ENCODE measurements around the gene KRT13. TPM values are rescaled to one million over a fixed set of nuclear protein-coding genes. Genes with fewer than 3 reads are reported as not detected.

Gene KRT13
- total RNA-seq, 1 donor from 2014 or later = not detected

DNA sequence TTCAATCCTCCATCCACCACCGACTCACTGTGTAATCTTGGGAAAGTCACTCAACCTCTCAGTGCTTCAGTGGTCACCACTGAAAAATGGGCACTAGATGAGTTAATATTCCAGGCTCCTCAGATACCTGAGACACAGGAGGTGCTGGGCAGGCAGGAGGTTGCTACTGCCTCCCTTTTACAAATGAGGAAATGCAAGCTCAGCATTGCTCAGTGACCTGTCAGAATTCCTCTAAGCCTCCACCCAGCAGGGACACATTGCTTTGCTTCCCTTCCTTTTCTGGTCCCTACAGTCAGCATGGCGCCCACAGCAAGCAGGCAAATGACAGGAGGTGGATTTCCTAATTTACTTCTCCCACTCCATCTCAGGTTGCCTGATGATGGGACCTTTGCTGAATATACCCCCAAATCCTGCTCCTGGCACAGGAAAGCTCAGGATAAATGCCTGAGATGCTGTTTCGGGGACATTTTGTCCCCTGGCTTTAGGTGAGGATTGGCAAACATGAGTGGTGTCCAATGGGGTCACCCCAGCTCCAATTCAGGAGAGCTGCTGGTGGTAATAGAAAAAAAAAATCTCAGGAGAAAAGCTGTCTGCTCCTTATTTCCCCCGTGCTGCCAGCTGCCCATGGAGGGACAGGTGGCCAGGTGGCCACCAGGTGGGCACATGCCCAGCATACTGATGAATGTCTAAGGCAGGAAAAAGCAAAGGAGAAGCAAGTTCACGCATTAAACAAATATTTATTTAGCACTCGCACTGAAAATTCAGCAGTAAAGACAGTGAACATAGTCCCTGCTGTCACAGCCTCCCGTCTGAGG is 5.0 kb upstream of the KRT13 start:
- no peak for DNase-seq (ENCODE audit: low read depth, low spot score)
- TF ChIP-seq, protein P1, sequence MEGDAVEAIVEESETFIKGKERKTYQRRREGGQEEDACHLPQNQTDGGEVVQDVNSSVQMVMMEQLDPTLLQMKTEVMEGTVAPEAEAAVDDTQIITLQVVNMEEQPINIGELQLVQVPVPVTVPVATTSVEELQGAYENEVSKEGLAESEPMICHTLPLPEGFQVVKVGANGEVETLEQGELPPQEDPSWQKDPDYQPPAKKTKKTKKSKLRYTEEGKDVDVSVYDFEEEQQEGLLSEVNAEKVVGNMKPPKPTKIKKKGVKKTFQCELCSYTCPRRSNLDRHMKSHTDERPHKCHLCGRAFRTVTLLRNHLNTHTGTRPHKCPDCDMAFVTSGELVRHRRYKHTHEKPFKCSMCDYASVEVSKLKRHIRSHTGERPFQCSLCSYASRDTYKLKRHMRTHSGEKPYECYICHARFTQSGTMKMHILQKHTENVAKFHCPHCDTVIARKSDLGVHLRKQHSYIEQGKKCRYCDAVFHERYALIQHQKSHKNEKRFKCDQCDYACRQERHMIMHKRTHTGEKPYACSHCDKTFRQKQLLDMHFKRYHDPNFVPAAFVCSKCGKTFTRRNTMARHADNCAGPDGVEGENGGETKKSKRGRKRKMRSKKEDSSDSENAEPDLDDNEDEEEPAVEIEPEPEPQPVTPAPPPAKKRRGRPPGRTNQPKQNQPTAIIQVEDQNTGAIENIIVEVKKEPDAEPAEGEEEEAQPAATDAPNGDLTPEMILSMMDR (conservative IDR thresholded peaks at IDR 0.05) = no peak
- Mint-ChIP-seq H3K36me3 (ENCODE audit: low read depth) (no peaks in the 10 kb centered on the region), H3K4me3 (no peak overlapping the region), H3K9me3 (no peaks in the 10 kb centered on the region), H3K27me3 (ENCODE audit: low read depth) (no peaks in the 10 kb centered on the region), H3K4me1 (peaks cover 6% of the 10 kb centered on the region), H3K27ac (ENCODE audit: unreplicated experiment) (no peak overlapping the region)

DNA sequence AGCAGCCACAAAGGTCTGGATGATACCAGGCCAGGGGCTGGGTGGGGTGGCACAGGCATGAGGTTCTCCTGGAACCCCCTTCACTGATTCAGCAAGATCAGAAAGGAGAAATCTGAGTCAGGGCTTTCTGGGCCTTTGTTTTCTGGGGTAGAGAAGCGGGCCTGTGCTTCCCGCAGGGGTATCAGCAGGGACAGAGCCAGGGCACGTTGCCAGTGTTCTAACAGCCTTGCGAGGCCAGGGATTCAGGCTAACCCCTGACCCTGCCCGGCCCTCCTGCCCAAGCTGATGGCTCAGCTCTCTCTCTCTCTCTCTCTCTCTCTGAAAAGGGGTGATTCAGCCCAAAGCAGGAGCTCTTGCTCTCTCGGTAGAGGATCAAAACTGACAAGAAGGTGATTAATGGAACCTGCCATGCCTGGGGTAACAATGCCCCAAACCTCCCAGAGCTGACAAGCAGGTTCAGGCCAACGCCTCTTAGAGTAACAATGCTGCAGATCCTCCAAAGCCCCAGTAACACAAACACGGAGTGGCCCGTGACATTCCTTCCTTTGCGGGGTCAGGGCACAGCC is 2.0 kb upstream of the KRT13 start:
- TF ChIP-seq, protein P1 (conservative IDR thresholded peaks at IDR 0.05) = no peak
- Mint-ChIP-seq H3K27me3 (ENCODE audit: low read depth) (no peaks in the 10 kb centered on the region), H3K4me3 (no peak overlapping the region), H3K36me3 (ENCODE audit: low read depth) (no peaks in the 10 kb centered on the region), H3K4me1 (peaks cover 6% of the 10 kb centered on the region), H3K27ac (ENCODE audit: unreplicated experiment) (no peak overlapping the region), H3K9me3 (no peaks in the 10 kb centered on the region)
- no peak for DNase-seq (ENCODE audit: low read depth, low spot score)

DNA sequence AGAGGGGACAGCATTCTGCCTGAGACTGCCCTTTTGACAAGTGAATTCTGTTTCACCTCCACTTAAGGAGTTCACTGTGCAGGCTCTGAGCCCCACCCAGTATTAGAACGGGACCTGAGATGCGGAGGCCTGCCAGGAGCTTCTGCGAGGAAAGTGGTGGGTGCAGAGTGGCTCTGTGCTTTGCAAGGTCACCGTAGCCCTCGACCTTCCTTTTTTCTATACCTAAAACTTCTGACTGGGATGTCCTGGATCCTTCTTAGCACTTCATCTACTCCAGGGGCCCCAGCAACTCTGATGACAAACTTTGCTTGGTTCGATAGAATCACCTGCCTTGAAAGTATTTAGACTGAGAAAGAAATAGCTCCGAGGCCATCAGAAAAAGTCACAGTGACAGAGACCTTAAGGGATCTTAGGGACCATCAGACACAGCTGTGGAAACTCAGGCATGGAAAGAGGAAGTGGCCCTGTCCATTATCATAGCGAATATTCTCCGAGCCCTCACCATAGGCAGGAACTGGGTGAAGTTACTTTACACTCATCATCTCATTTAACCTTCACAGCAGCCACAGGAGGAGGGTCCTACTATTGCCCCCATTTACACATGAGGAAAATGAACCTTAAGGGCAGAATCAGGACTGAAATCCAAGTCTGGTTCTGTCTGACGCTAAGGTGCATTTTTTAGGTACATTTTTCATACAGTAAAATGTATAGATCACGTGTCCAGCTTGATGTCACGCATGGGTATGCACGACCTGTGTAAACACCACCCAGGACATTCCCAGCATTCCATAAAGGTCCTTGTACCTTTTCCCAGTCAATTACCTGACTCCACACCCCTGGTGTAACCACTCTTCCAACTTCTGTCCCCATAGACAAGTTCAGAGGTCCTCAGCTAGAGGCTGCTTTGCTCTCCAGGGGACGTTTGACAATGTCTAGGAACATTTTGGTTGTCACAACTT is 676 bp upstream of the KRT13 start:
- H3K4me3 Mint-ChIP-seq = no peak overlapping the region
- DNase-seq (ENCODE audit: low read depth, low spot score) = no peak
- no peaks in the 10 kb centered on the region for H3K27me3 Mint-ChIP-seq (ENCODE audit: low read depth)
- H3K9me3 Mint-ChIP-seq = no peaks in the 10 kb centered on the region
- no peak overlapping the region for H3K27ac Mint-ChIP-seq (ENCODE audit: unreplicated experiment)
- TF ChIP-seq, protein P1 (conservative IDR thresholded peaks at IDR 0.05) = no peak
- H3K36me3 Mint-ChIP-seq (ENCODE audit: low read depth) = no peaks in the 10 kb centered on the region
- H3K4me1 Mint-ChIP-seq = peaks cover 6% of the 10 kb centered on the region

DNA sequence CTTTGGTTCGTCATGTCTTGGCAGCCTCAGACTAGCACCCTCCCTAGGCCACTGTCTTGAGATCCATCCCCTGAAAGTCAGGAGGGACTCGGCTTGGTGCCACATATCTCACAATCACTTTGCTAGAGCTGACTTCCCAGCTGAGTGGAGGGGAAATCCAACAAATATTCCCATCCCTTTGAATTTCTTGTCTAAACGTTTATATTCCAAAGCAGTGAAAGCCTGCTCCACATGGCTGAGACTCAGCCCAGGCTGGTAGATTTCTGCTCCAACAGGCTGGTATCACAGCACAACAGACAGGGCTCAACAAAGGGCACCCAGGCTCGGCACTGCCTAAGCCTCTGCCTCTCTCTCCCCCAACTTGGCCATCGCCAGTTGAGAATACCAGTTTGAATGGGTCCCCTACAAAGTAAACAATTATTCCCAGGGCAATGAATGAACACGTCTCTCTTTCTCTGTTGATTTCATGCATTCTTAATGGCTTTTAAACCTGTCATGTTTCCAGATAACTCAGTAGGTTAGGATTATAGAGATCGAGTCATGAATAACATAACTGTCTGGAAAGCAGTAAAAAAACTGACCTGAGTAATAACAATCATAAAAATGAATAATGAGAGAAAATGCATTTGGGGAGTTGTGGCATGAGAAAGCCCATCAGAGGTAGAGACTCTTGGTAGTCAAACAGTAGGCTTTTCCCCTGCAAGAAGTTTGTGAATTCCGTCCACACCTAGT is 1.0 kb downstream of the KRT13 start:
- Mint-ChIP-seq H3K4me1 (peaks cover 6% of the 10 kb centered on the region), H3K36me3 (ENCODE audit: low read depth) (no peaks in the 10 kb centered on the region), H3K9me3 (no peaks in the 10 kb centered on the region), H3K27me3 (ENCODE audit: low read depth) (no peaks in the 10 kb centered on the region), H3K4me3 (no peak overlapping the region), H3K27ac (ENCODE audit: unreplicated experiment) (no peak overlapping the region)
- TF ChIP-seq, protein P1 (conservative IDR thresholded peaks at IDR 0.05) = no peak
- no peak for DNase-seq (ENCODE audit: low read depth, low spot score)

DNA sequence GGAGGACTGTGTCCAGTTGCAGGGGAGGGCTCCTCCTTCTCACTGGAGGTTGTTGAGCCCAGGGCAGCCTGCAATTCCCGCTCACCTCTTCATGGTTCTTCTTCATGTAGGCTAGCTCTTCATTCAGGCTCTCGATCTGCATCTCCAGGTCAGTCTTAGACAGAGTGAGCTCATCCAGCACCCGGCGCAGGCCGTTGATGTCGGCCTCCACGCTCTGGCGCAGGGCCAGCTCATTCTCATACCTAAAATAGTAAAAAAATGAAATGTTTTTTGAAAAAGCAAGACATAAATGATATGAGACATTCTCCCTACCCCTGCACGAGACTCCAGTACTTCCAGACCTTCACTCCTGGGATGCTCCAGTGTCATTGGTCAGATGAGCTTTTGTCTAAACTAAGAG is 2.2 kb downstream of the KRT13 start:
- Mint-ChIP-seq H3K9me3 (no peaks in the 10 kb centered on the region), H3K27me3 (ENCODE audit: low read depth) (no peaks in the 10 kb centered on the region), H3K4me3 (no peak overlapping the region), H3K36me3 (ENCODE audit: low read depth) (no peaks in the 10 kb centered on the region), H3K4me1 (peaks cover 6% of the 10 kb centered on the region), H3K27ac (ENCODE audit: unreplicated experiment) (no peak overlapping the region)
- no peak for DNase-seq (ENCODE audit: low read depth, low spot score)
- TF ChIP-seq, protein P1 (conservative IDR thresholded peaks at IDR 0.05) = no peak
